Adrenal gland (tissue), 12 donors: Measurements from ENCODE around the gene C16orf82. TPM values are rescaled to one million over a fixed set of nuclear protein-coding genes. Genes with fewer than 3 reads are reported as not detected.

Experiments
- DNase-seq, 7 donors: peaks; one replicate each; pipeline ENCODE4 v3.0.0-alpha.2; 2019 to 2020
- H3K27ac ChIP-seq, 5 donors: fragments of 200-600 bp; sonication (generic) in 4 of 5; 1 replicate in 3 of 5; 2 replicates in 2 of 5; pipeline versions ENCODE4 v1.5.1 to v1.8.0; 2016 to 2020; ENCODE audit warnings: mild to moderate bottlenecking in 1 of 5
- H3K27me3 ChIP-seq: fragments of 200-600 bp; 2 replicates; pipeline ENCODE4 v1.8.0; 2021
- H3K36me3 ChIP-seq, 2 donors: fragments of 200-600 bp; replicated peaks in 1 of 2; 1 replicate in 1 of 2; 2 replicates in 1 of 2; pipeline versions ENCODE4 v1.5.1 to v1.8.0; 2018 to 2022
- H3K4me1 ChIP-seq, 2 donors: fragments of 200-600 bp; replicated peaks in 1 of 2; 1 replicate in 1 of 2; 2 replicates in 1 of 2; pipeline versions ENCODE4 v1.5.1 to v1.8.0; 2018 to 2021
- H3K4me3 ChIP-seq, 4 donors: fragments of 200-600 bp; sonication (generic) in 3 of 4; one replicate each; pipeline ENCODE4 v1.5.1; 2016 to 2018
- H3K9me3 ChIP-seq, 3 donors: fragments of 200-600 bp; sonication (generic) in 1 of 3; replicated peaks in 1 of 3; 1 replicate in 2 of 3; 2 replicates in 1 of 3; pipeline versions ENCODE4 v1.5.1 to v1.8.0; 2016 to 2021
- POLR2A ChIP-seq, 2 donors: fragments of 450-650 bp; IDR thresholded peaks; one replicate each; pipeline ENCODE4 v1.6.1; 2017; ENCODE audit warnings: antibody characterized with exemption in 2 of 2, mild to moderate bottlenecking in 2 of 2, moderate library complexity in 1 of 2
- WGBS, 4 donors: extraction: QIAGEN DNeasy Blood & Tissue Kit in 2 of 4; methylation state at CpG; one replicate each; pipeline versions ENCODE4 v1.1.5 to v1.1.7; 2013 to 2017; 5-methylcytosine and 5-hydroxymethylcytosine counted together
- intact Hi-C, 2 donors: fragments of 100-400 bp; cut with DNase I; formaldehyde crosslinking; loops; one replicate each; pipeline versions ENCODE4 v1.14.1 to v1.15.0; 2022 to 2023
- polyA plus RNA-seq, 3 donors: library from polyadenylated mRNA; stranded (reverse); fragments of 200-250 nt in 2 of 3; fragments of 350-450 nt in 1 of 3; fragmentation: Illumina TruSeq in 1 of 3; extraction: RNeasy Lipid Tissue Mini Kit (QIAGEN cat#74804) in 1 of 3; gene quantifications; one replicate each; pipeline ENCODE4 v1.2.3, GENCODE V29; 2013 to 2014
- total RNA-seq, 9 donors: library from RNA; depleted of rRNA in 4 of 9; stranded (reverse); fragments of >200 nt in 4 of 9; fragments of 120-200 nt in 1 of 9; fragmentation: NEBNext Ultra II Directional in 1 of 9; extraction: Animal tissue kit (Norgen Biotek cat#: 25700) in 1 of 9; gene quantifications; one replicate each; pipeline versions ENCODE4 v1.1.0 to v1.2.4, GENCODE V29; 2013 to 2023
- TF ChIP-seq, protein P1 (sequence below), 6 experiments: fragments of 450-650 bp in 4 of 6; fragments of 200-600 bp in 2 of 6; sonication (generic) in 1 of 6; IDR thresholded peaks; 1 replicate in 5 of 6; 2 replicates in 1 of 6; pipeline versions ENCODE4 v1.5.1 to v1.8.0; 2016 to 2021; ENCODE audit warnings: antibody characterized with exemption in 6 of 6, mild to moderate bottlenecking in 2 of 6, moderate library complexity in 1 of 6
- donor health status: healthy with polysubstance abuse.
- donor health status: Bipolar disorder and iron deficiency.
- donor health status: DM: yes; HTN: yes; CAD: no.
- donor health status: DM: no; HTN: no; CAD: no.
- donor health status: DM: no; HTN: no; CAD: no.
- donor health status: DM: yes; HTN: yes; CAD: no.

Gene C16orf82
- total and polyA plus RNA-seq, 12 donors, result not detected

DNA sequence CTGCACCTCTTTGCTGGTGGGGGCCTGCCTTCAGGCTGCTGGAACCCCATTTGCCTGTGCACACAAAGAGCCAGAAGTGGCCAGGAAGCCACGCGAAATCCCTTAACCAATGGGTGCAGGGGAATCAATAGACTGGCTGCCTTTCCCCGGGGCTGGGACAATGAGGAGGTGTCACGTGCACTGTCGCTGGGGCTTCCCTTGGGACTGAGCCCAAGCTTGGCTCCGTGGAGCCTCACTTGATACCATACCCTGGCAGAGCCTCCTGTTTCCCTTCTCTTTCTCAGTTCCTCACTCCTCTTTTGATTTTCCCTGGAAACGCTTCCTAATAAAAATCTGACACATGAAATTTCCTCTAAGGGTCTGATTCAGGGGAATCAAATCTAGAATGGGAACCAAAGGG lies 38.8 kb upstream of the C16orf82 start:
- Histone ChIP-seq H3K4me1 (no peaks in the 10 kb centered on the region), H3K27ac (no peak overlapping the region), H3K36me3 (no peaks in the 10 kb centered on the region), H3K27me3 (no peaks in the 10 kb centered on the region), H3K9me3 (no peaks in the 10 kb centered on the region), H3K4me3 (no peak overlapping the region)
- 53 to 73% (median 70%) methylated on average over 2 to 7 of the region's 7 CpGs for WGBS, 4 donors
- DNase-seq, result no peak
- TF ChIP-seq POLR2A (IDR thresholded peaks at IDR 0.05), result no peak
- TF ChIP-seq, protein P1, sequence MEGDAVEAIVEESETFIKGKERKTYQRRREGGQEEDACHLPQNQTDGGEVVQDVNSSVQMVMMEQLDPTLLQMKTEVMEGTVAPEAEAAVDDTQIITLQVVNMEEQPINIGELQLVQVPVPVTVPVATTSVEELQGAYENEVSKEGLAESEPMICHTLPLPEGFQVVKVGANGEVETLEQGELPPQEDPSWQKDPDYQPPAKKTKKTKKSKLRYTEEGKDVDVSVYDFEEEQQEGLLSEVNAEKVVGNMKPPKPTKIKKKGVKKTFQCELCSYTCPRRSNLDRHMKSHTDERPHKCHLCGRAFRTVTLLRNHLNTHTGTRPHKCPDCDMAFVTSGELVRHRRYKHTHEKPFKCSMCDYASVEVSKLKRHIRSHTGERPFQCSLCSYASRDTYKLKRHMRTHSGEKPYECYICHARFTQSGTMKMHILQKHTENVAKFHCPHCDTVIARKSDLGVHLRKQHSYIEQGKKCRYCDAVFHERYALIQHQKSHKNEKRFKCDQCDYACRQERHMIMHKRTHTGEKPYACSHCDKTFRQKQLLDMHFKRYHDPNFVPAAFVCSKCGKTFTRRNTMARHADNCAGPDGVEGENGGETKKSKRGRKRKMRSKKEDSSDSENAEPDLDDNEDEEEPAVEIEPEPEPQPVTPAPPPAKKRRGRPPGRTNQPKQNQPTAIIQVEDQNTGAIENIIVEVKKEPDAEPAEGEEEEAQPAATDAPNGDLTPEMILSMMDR (IDR thresholded peaks at IDR 0.05), result no peak
- intact Hi-C loops, result no loop called here

DNA sequence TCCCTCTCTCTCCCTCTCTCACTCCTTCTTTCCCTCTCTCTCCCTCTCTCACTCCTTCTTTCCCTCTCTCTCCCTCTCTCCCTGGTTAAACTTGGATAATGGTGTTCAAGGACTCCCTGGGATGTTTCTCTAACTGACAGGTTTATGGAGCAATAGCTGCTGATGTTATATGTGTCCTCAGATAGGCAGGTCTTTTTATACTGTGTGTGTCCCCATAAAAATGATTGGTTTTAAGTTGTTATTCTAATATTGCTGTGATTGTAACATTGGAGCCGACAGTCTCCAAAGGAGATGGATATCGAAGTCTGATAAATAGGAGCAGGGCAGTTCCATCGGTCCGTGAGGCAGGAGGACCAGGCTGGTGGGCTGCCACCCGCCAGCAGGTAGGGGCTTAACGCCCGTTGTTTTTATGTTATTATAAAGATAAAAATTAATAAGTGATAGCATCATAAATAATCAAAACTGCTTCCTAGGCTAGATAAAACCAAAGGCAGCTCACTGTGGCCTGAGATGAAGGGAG lies 38.1 kb upstream of the C16orf82 start:
- WGBS, 4 donors, result 56 to 67% (median 59%) methylated on average over 7 of the region's 7 CpGs

GRCh38 chr16:27029525-27029924 lies 37.2 kb upstream of the C16orf82 start:
- H3K4me3 ChIP-seq, result no peak overlapping the region
- WGBS, 4 donors, result 77 to 84% (median 81%) methylated on average over 6 of the region's 6 CpGs

More for the DNA sequence above, 38.1 kb upstream of the C16orf82 start:
- H3K4me3 ChIP-seq, result no peak overlapping the region
- no peak for DNase-seq
- H3K27ac ChIP-seq, result no peak overlapping the region
- H3K9me3 ChIP-seq, result no peaks in the 10 kb centered on the region
- no peak for TF ChIP-seq POLR2A (IDR thresholded peaks at IDR 0.05)
- TF ChIP-seq, protein P1 (IDR thresholded peaks at IDR 0.05), result no peak
- H3K36me3 ChIP-seq, result no peaks in the 10 kb centered on the region
- H3K27me3 ChIP-seq, result no peaks in the 10 kb centered on the region
- H3K4me1 ChIP-seq, result no peaks in the 10 kb centered on the region
- intact Hi-C loops, result no loop called here

DNA sequence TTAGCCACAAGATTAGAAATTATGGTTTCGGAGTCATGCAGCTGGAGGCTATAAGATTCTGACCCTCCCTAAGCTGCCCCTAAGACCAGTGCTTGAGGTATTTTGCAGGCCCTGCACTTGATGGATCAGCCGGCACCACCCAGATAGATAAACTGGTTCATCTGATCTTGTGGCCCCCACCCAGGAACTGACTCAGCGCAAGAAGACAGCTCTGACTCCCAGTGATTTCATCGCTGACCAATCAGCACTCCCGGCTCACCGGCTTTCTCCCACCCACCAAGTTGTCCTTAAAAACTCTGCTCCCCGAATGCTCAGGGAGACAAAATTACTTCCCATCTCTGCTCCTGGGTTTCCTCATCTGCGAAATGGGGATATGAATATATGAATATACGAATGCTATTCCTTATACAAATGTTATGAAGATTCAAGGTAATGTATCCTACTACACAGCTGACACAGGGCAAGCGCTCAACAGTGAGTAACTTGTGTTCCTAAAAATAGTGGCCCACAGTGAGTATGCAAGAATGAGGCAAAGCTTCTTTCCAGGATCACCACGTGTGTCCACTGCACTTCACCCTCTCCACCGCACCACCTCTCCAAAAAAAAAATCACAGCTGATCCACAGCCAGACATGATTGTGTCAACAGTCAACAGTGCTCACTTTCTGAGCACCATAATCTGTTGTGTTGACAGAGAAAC lies 33.3 kb upstream of the C16orf82 start:
- Histone ChIP-seq H3K27ac (no peak overlapping the region), H3K27me3 (no peaks in the 10 kb centered on the region), H3K4me3 (no peak overlapping the region), H3K36me3 (no peaks in the 10 kb centered on the region), H3K4me1 (no peaks in the 10 kb centered on the region), H3K9me3 (no peaks in the 10 kb centered on the region)
- WGBS, 4 donors, result 89 to 91% (median 90%) methylated on average over 11 to 12 of the region's 12 CpGs
- TF ChIP-seq, protein P1 (IDR thresholded peaks at IDR 0.05), result no peak
- TF ChIP-seq POLR2A (IDR thresholded peaks at IDR 0.05), result no peak
- no peak for DNase-seq
- intact Hi-C loops, result no loop called here

More at GRCh38 chr16:27029525-27029924, 37.2 kb upstream of the C16orf82 start:
- Histone ChIP-seq H3K27ac (no peak overlapping the region), H3K36me3 (no peaks in the 10 kb centered on the region), H3K27me3 (no peaks in the 10 kb centered on the region), H3K9me3 (no peaks in the 10 kb centered on the region), H3K4me1 (no peaks in the 10 kb centered on the region)
- intact Hi-C loops, result no loop called here
- TF ChIP-seq, protein P1 (IDR thresholded peaks at IDR 0.05), result no peak
- TF ChIP-seq POLR2A (IDR thresholded peaks at IDR 0.05), result no peak
- DNase-seq, result no peak
